Neuronal stem cell (in vitro differentiated cells): ENCODE data around the gene PADI3.

Source experiments
- DNase-seq: peaks from one replicate; pipeline ENCODE4 v3.0.0-alpha.2; 2013; ENCODE audit warnings: low spot score
- H2AFZ ChIP-seq: one replicate; pipeline ENCODE4 v1.6.1; 2013; ENCODE audit warnings: mild to moderate bottlenecking, low read length, inconsistent platforms
- H2AK5ac ChIP-seq: 2 replicates; pipeline ENCODE4 v1.6.1; 2013; ENCODE audit warnings: low read depth, mild to moderate bottlenecking, inconsistent platforms, low read length, moderate library complexity, mixed read lengths
- H2BK120ac ChIP-seq: 2 replicates; pipeline ENCODE4 v1.6.1; 2013; ENCODE audit warnings: low read depth, mild to moderate bottlenecking, inconsistent platforms, low read length, moderate library complexity, mixed read lengths
- H2BK12ac ChIP-seq: one replicate; pipeline ENCODE4 v1.6.1; 2013; ENCODE audit warnings: low read length, inconsistent platforms
- H2BK15ac ChIP-seq: 2 replicates; pipeline ENCODE4 v1.6.1; 2013; ENCODE audit warnings: mild to moderate bottlenecking, low read length, inconsistent platforms, mixed read lengths
- H2BK5ac ChIP-seq: one replicate; pipeline ENCODE4 v1.6.1; 2013; ENCODE audit warnings: inconsistent platforms, mild to moderate bottlenecking, low read length, moderate library complexity
- H3K14ac ChIP-seq: one replicate; pipeline ENCODE4 v1.6.1; 2013; ENCODE audit warnings: low read length, inconsistent platforms
- H3K18ac ChIP-seq: 2 replicates; pipeline ENCODE4 v1.6.1; 2013; ENCODE audit warnings: low read length, inconsistent platforms
- H3K23ac ChIP-seq: 2 replicates; pipeline ENCODE4 v1.6.1; 2013; ENCODE audit warnings: low read depth, mild to moderate bottlenecking, mixed read lengths, low read length, inconsistent platforms; ENCODE audit not compliant: poor library complexity
- H3K27ac ChIP-seq: replicated peaks from 3 replicates; pipeline ENCODE4 v1.5.1; 2013; ENCODE audit warnings: low read length, inconsistent platforms
- H3K27me3 ChIP-seq, 3 experiments: 2 replicates each; pipeline ENCODE4 v1.6.1; 2013; ENCODE audit warnings: low read length in 3 of 3, mild to moderate bottlenecking in 2 of 3, inconsistent platforms in 1 of 3, low read depth in 1 of 3, mixed read lengths in 1 of 3, moderate library complexity in 1 of 3; ENCODE audit not compliant: control insufficient read depth in 3 of 3, insufficient read depth in 3 of 3
- H3K36me3 ChIP-seq, 2 donors: replicated peaks in 1 of 2; 2 replicates each; pipeline ENCODE4 v1.6.1; 2013; ENCODE audit warnings: low read length in 2 of 2; ENCODE audit not compliant: control insufficient read depth in 2 of 2, insufficient read depth in 2 of 2
- H3K4ac ChIP-seq: 2 replicates; pipeline ENCODE4 v1.6.1; 2013; ENCODE audit warnings: inconsistent platforms, mild to moderate bottlenecking, low read length, moderate library complexity
- H3K4me1 ChIP-seq, 2 donors: 1 replicate in 1 of 2; 2 replicates in 1 of 2; pipeline ENCODE4 v1.6.1; 2013; ENCODE audit warnings: low read length in 2 of 2, low read depth in 1 of 2; ENCODE audit not compliant: control insufficient read depth in 2 of 2, insufficient read depth in 1 of 2
- H3K4me2 ChIP-seq: one replicate; pipeline ENCODE4 v1.6.1; 2013; ENCODE audit warnings: mild to moderate bottlenecking, low read length, inconsistent platforms; ENCODE audit not compliant: insufficient read depth, poor library complexity, severe bottlenecking
- H3K4me3 ChIP-seq, 2 donors: 2 replicates each; pipeline ENCODE4 v1.5.1; 2013; ENCODE audit warnings: low read length in 2 of 2, mild to moderate bottlenecking in 2 of 2, inconsistent platforms in 1 of 2, moderate library complexity in 1 of 2
- H3K79me1 ChIP-seq: one replicate; pipeline ENCODE4 v1.6.1; 2013; ENCODE audit warnings: low read depth, mild to moderate bottlenecking, inconsistent platforms, low read length, moderate library complexity
- H3K9ac ChIP-seq: one replicate; pipeline ENCODE4 v1.6.1; 2013; ENCODE audit warnings: mild to moderate bottlenecking, low read depth, low read length, inconsistent platforms; ENCODE audit not compliant: poor library complexity
- H3K9me3 ChIP-seq, 2 donors: replicated peaks in 1 of 2; 2 replicates each; pipeline versions ENCODE3 to v1.6.1; 2013; ENCODE audit warnings: low read length in 2 of 2, mild to moderate bottlenecking in 2 of 2, inconsistent platforms in 1 of 2, low read depth in 1 of 2, mixed read lengths in 1 of 2, moderate library complexity in 1 of 2; ENCODE audit not compliant: control insufficient read depth in 2 of 2, insufficient read depth in 1 of 2
- H4K8ac ChIP-seq: one replicate; pipeline ENCODE4 v1.6.1; 2013; ENCODE audit warnings: low read depth, mild to moderate bottlenecking, inconsistent platforms, low read length, moderate library complexity
- H4K91ac ChIP-seq: one replicate; pipeline ENCODE4 v1.6.1; 2013; ENCODE audit warnings: low read length, low read depth, mild to moderate bottlenecking, inconsistent platforms; ENCODE audit not compliant: poor library complexity
- WGBS, 2 donors: extraction: QIAGEN DNeasy Blood & Tissue Kit; methylation state at CpG; one replicate each; pipeline ENCODE4 v1.1.7; 2013; ENCODE audit warnings: missing lambda C conversion rate in 2 of 2, mixed read lengths in 1 of 2; ENCODE audit not compliant: insufficient read length in 2 of 2, insufficient replicate concordance in 1 of 2; ENCODE audit errors: extremely low coverage in 2 of 2; 5-methylcytosine and 5-hydroxymethylcytosine counted together

Gene PADI3

GRCh38 chr1:17263936-17264335 lies 15.0 kb downstream of the PADI3 start:
- no peak overlapping the region for H2AFZ ChIP-seq

GRCh38 chr1:17264470-17264869 lies 15.6 kb downstream of the PADI3 start:
- no CpG with 5 or more reads among the region's 5 CpGs for WGBS, 2 donors

More at GRCh38 chr1:17263936-17264335, 15.0 kb downstream of the PADI3 start:
- Histone ChIP-seq H3K14ac (no peak overlapping the region), H3K4me2 (no peak overlapping the region), H4K8ac (no peak overlapping the region), H3K27ac (no peak overlapping the region), H3K27me3 (peaks cover 0 to 4% (median 0%) of the 10 kb centered on the region in 3 experiments), H3K4ac (no peak overlapping the region), H3K9me3 (no peaks in the 10 kb centered on the region), H3K79me1 (no peaks in the 10 kb centered on the region), H2BK5ac (no peak overlapping the region), H3K4me3 (no peak overlapping the region), H2AK5ac (no peak overlapping the region), H3K4me1 (no peaks in the 10 kb centered on the region), H2BK120ac (no peak overlapping the region), H3K9ac (no peak overlapping the region), H3K36me3 (no peaks in the 10 kb centered on the region), H3K18ac (no peak overlapping the region), H4K91ac (no peak overlapping the region), H3K23ac (no peak overlapping the region), H2BK12ac (no peak overlapping the region), H2BK15ac (no peak overlapping the region)
- DNase-seq: no peak

GRCh38 chr1:17265162-17265561 lies 16.3 kb downstream of the PADI3 start:
- H3K18ac ChIP-seq: no peak overlapping the region
- H4K91ac ChIP-seq: no peak overlapping the region
- peaks cover 0 to under 1% (median 0%) of the 10 kb centered on the region in 3 experiments for H3K27me3 ChIP-seq
- H3K4me2 ChIP-seq: no peak overlapping the region
- no peaks in the 10 kb centered on the region for H3K79me1 ChIP-seq
- H4K8ac ChIP-seq: no peak overlapping the region
- H2BK12ac ChIP-seq: no peak overlapping the region
- H3K4ac ChIP-seq: no peak overlapping the region
- no peak overlapping the region for H3K14ac ChIP-seq
- H2AK5ac ChIP-seq: no peak overlapping the region
- H2BK5ac ChIP-seq: no peak overlapping the region
- no peaks in the 10 kb centered on the region for H3K9me3 ChIP-seq
- no peak for DNase-seq
- no peak overlapping the region for H3K9ac ChIP-seq
- no peaks in the 10 kb centered on the region for H3K4me1 ChIP-seq
- H3K23ac ChIP-seq: no peak overlapping the region
- H2BK15ac ChIP-seq: no peak overlapping the region
- H2BK120ac ChIP-seq: no peak overlapping the region
- no peak overlapping the region for H3K4me3 ChIP-seq
- no peaks in the 10 kb centered on the region for H3K36me3 ChIP-seq
- H2AFZ ChIP-seq: no peak overlapping the region
- no CpG with 5 or more reads among the region's 2 CpGs for WGBS, 2 donors
- no peak overlapping the region for H3K27ac ChIP-seq

More at GRCh38 chr1:17264470-17264869, 15.6 kb downstream of the PADI3 start:
- Histone ChIP-seq H3K18ac (no peak overlapping the region), H3K9me3 (no peaks in the 10 kb centered on the region), H2BK15ac (no peak overlapping the region), H3K79me1 (no peaks in the 10 kb centered on the region), H2AK5ac (no peak overlapping the region), H4K91ac (no peak overlapping the region), H3K14ac (no peak overlapping the region), H3K27ac (no peak overlapping the region), H3K23ac (no peak overlapping the region), H2AFZ (no peak overlapping the region), H3K4ac (no peak overlapping the region), H4K8ac (no peak overlapping the region), H2BK12ac (no peak overlapping the region), H3K4me2 (no peak overlapping the region), H3K27me3 (peaks cover 0 to 4% (median 0%) of the 10 kb centered on the region in 3 experiments), H2BK120ac (no peak overlapping the region), H2BK5ac (no peak overlapping the region), H3K36me3 (no peaks in the 10 kb centered on the region), H3K9ac (no peak overlapping the region), H3K4me1 (no peaks in the 10 kb centered on the region), H3K4me3 (no peak overlapping the region)
- no peak for DNase-seq

GRCh38 chr1:17265950-17266349 lies 17.1 kb downstream of the PADI3 start:
- no peak for DNase-seq
- H2BK15ac ChIP-seq: no peak overlapping the region
- H2BK120ac ChIP-seq: no peak overlapping the region
- H4K91ac ChIP-seq: no peak overlapping the region
- H3K9me3 ChIP-seq: no peaks in the 10 kb centered on the region
- no peak overlapping the region for H3K4ac ChIP-seq
- no peak overlapping the region for H3K4me3 ChIP-seq
- WGBS, 2 donors: no CpG with 5 or more reads among the region's 4 CpGs
- H3K4me2 ChIP-seq: no peak overlapping the region
- no peak overlapping the region for H3K14ac ChIP-seq
- no peak overlapping the region for H4K8ac ChIP-seq
- H2AFZ ChIP-seq: no peak overlapping the region
- H2BK12ac ChIP-seq: no peak overlapping the region
- H3K79me1 ChIP-seq: no peaks in the 10 kb centered on the region
- H2BK5ac ChIP-seq: no peak overlapping the region
- no peak overlapping the region for H3K27ac ChIP-seq
- H3K18ac ChIP-seq: no peak overlapping the region
- no peaks in the 10 kb centered on the region for H3K27me3 ChIP-seq
- H3K9ac ChIP-seq: no peak overlapping the region
- no peaks in the 10 kb centered on the region for H3K36me3 ChIP-seq
- no peaks in the 10 kb centered on the region for H3K4me1 ChIP-seq
- H3K23ac ChIP-seq: no peak overlapping the region
- no peak overlapping the region for H2AK5ac ChIP-seq
